Effector CD8-positive, alpha-beta T cell (primary cell): Measurements from ENCODE around the gene ZNF473.
A peak's percentile ranks its signal among the peaks of the same experiment; 100 is the strongest.

ENCODE experiments used
- DNase-seq: peaks from one replicate; lab custom pipeline; 2025; lab: John Stamatoyannopoulos, UW

Gene ZNF473

DNA sequence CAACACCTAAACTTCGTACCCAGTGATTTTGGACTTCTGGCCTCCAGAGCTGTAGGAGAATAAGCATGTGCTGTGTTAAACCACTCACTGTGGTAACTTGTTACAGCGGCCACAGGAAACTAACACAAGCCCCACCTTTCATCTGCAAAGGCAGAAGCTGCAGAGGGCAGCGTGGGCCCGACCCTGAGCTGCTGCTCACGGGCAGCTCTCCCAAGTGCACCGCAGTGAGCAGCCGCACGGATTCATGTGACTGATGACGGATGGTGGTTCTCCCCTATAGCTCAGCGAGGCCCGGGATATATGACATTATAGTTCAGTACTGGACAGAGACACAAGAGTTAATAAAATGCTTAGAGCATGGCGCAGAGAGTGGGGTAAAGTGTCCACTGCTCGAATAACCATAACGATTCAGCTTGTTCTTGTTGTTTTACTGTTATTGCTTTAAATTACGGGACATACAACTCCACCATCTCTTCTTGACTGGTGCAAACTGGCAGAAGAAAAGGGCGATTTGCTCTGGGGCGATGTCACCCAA lies 22.5 kb upstream of the ZNF473 start:
- DNase-seq, result no peak

GRCh38 chr19:50003810-50004419 lies 21.9 kb upstream of the ZNF473 start:
- DNase-seq, result no peak

- no peak for DNase-seq
These were observed 20.4 kb upstream of the ZNF473 start for GRCh38 chr19:50005428-50005827.

- no peak for DNase-seq
These were observed 18.6 kb upstream of the ZNF473 start for GRCh38 chr19:50007170-50007569.

DNA sequence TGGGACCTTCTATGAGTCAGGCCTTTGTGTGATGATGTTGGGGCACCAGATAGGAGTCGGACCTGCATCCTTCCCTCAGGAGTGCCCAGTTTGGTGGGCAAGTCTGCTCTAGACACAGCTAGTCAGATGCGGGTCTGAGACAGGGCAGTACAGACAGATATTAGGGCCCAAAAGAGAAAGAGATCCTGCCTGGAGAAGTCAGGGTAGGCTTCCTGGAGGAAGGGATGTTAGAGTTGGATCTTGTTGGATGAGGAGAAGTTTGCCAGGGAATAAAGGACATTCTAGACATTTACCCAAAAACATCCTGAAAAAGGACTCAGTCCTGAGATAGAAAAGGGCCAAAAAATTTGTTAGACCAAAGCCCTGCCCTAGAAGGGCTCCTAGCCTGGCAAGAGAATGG lies 17.9 kb upstream of the ZNF473 start:
- DNase-seq, result no peak

DNA sequence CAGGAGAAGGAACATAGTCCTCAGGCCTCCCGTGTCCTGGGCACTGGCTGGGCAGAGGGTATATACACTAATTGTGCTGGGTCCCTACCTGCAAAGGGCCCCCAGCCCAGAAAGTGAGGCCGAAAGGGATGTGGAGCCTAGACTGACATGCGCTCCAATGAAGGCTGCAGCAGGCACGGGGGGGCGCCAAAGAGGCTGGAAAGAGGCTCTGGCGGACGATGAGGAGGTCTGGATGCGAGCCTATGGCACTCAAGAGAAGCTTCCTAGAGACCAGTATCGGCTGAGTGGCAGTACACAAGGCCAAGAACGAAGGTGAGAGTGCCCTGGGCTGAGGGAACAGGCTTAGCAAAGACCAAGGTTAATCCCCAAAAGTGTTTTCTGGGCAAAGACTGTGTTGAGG lies 17.3 kb upstream of the ZNF473 start:
- DNase-seq, result no peak

GRCh38 chr19:50016225-50016807 lies 9.5 kb upstream of the ZNF473 start:
- no peak for DNase-seq

- DNase-seq, result no peak
These were observed 5.3 kb upstream of the ZNF473 start for GRCh38 chr19:50020481-50020880.

- DNase-seq, result no peak
These were observed 3.0 kb upstream of the ZNF473 start for GRCh38 chr19:50022823-50023222.

DNA sequence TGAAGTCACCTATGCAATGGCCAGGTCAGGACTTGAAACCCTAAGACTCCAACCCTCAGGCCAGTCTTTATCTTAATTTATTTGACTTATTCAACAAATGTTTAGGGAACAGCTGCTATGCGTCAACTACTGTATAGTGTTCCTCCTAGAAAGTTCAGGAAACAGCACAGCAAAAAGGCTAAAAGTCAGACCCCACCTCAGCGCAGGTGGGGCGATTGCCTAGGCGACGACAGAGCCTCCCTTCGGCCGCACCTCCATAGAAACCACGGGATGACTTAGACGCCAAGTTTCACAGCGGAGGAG lies 1.1 kb upstream of the ZNF473 start:
- DNase-seq, result no peak

- peak; percentile 98 for DNase-seq
These were observed 597 bp upstream of the ZNF473 start, which contains the start of gene VRK3 for GRCh38 chr19:50025022-50025793. Gene VRK3, minus strand, starts transcription at chr19:50025372. Its CDS starts 9,210 bp downstream, at chr19:50016162.

DNA sequence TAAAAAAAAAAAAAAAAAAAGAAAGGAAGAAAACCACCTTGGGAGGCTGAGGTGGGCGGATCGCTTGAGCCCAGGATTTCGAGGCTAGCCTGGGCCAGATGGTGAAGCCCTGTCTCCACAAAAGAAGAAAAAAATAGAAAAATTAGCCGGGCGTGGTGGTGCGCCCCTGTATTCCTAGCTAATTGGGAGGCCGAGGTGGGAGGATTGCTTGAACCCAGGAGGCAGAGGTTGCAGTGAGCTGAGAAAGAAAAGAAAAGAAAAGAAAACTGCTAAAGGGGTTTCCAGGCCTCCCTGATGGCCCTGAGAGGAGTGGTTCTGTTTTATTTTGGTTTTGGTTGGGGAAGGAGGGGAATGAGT lies 723 bp downstream of the ZNF473 start:
- DNase-seq, result no peak

- no peak for DNase-seq
These were observed 4.4 kb downstream of the ZNF473 start for GRCh38 chr19:50030225-50030624.

DNA sequence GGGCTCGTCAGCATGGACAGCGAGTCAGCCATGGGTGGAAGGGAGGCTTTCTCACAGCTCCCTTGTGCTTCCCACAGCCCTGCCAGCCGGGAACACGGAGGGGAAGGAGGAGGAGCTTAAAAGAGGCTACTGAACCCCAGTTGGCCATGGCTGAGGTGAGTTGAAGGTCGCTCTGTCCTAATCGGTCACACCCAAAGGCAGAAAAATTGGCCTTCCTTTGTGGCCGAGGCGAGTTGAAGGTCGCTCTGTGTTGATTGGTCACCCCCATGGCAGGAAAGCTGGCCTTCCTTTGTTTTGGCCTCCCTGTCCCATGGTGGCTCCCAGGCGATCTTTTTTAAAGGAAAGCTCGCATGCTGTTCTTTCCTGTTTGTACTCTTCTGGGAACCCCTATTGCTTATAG lies 5.1 kb downstream of the ZNF473 start:
- DNase-seq, result no peak

DNA sequence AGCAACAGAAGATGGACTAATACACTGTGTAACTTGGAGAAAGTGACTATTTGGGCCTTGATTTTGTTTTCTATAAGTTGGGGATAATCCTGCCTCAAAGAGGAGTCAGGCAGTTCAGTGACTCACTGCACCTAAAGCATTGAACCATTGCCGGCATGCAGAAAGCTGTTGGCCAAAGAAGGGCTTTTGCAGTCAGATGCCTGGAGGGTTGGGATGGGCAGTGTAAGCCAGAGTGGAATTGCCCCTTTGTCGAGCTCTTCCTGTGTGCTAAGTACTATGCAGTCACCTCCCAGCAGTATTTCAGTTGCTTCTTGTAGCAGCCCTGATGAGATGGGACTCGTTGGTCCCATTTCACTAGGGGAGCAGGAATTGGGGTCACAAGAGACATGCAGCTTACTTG lies 11.1 kb downstream of the ZNF473 start:
- no peak for DNase-seq

DNA sequence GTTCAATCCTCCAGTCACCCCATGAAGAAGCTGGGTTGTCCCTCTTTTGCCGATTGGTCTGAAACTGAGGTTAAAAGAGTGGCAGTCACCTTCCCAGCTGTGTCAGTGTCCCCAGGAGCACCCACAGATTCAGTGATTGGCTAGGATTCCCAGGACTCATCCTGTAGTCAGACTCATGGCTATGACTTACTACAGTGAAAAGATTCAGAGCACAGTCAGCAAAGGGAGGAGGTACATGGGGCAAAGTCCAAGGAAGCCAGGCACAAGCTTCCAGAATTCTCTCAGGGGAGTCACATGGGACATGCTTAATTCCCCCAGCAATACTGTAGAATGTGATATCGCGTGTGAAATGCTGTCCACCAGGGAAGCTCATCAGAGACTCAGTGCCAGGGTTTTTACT lies 14.2 kb downstream of the ZNF473 start:
- no peak for DNase-seq

- no peak for DNase-seq
These were observed 15.2 kb downstream of the ZNF473 start for GRCh38 chr19:50040967-50041366.

GRCh38 chr19:50042363-50043024 lies 16.7 kb downstream of the ZNF473 start:
- no peak for DNase-seq

- no peak for DNase-seq
These were observed 18.2 kb downstream of the ZNF473 start for GRCh38 chr19:50043967-50044366.

GRCh38 chr19:50044922-50045321 lies 19.1 kb downstream of the ZNF473 start:
- DNase-seq, result no peak

GRCh38 chr19:50046649-50047503 lies 21.1 kb downstream of the ZNF473 start:
- peak; percentile 48 for DNase-seq

GRCh38 chr19:50047671-50048070 lies 21.9 kb downstream of the ZNF473 start:
- no peak for DNase-seq
